ENCODE data around the gene DEF6.
"Not testable (repeated sequence)": the region's sequence is repeated elsewhere in the genome, so short reads cannot be mapped to it uniquely, and the experiment has no call there.

DEF6 gene

GRCh38 chr6:35282472-35282871 is 15.1 kb upstream of the DEF6 start:
- DNase-seq (ENCODE audit: low read depth in 2 of 2) = no peak

GRCh38 chr6:35283361-35283760 is 14.3 kb upstream of the DEF6 start:
- no peak for DNase-seq (ENCODE audit: low read depth in 2 of 2)

DNA sequence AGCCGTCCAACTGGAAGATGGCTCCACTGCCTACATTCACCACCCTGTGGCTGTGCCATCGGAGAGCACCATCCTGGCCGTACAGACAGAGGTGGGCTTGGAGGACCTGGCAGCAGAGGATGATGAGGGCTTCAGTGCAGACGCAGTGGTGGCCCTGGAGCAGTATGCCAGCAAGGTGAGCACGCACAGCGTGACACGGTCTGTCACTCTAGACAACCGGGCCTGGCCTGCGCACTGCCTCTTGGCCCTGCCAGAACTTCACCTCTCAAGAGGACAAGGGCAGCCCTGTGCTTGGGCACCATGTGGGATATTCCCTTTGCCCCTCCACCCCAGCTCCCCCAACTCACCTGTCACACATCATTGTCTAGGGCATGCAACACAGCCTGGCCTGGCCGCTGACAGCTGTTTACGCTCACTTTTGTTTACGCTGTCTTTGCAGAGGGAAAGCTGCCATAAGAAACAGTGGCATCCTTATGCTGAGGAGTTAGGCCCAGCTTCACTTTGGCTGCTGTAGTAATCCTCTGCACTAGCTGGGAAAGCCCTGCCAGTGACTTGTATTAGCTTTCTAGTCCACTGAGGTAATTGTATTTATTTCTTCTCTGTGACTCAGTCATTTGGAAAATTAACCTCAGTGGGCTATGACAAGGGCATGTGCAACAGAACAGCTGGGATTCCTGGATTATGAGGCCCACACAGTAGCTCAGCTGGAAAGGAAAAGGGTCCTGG is 9.8 kb upstream of the DEF6 start:
- no peak for DNase-seq (ENCODE audit: low read depth in 2 of 2)

GRCh38 chr6:35288834-35289233 is 8.8 kb upstream of the DEF6 start:
- no peak for DNase-seq (ENCODE audit: low read depth in 2 of 2)

GRCh38 chr6:35291491-35291890 is 6.1 kb upstream of the DEF6 start:
- no peak for DNase-seq (ENCODE audit: low read depth in 2 of 2)

GRCh38 chr6:35292494-35292893 is 5.1 kb upstream of the DEF6 start:
- DNase-seq (ENCODE audit: low read depth in 2 of 2) = no peak

DNA sequence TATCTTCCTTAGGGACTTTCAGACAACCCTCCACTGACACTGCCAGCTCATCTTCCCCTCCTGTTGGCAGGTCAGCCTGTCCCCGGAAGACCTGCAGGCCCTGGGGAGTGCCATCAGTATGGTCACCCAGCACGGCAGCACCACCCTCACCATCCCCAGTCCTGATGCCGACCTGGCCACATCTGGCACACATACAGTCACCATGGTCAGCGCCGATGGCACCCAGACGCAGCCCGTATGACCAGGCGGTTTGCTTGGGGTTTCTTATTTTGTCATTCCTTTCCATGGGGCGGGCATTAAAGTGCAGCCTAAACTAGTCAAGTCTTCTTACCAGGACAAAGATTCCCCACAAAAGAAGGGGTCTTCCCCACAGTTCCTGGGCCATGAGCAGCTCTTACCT is 3.9 kb upstream of the DEF6 start:
- no peak for DNase-seq (ENCODE audit: low read depth in 2 of 2)

GRCh38 chr6:35294308-35294945 is 3.2 kb upstream of the DEF6 start:
- DNase-seq (ENCODE audit: low read depth in 2 of 2) = no peak

DNA sequence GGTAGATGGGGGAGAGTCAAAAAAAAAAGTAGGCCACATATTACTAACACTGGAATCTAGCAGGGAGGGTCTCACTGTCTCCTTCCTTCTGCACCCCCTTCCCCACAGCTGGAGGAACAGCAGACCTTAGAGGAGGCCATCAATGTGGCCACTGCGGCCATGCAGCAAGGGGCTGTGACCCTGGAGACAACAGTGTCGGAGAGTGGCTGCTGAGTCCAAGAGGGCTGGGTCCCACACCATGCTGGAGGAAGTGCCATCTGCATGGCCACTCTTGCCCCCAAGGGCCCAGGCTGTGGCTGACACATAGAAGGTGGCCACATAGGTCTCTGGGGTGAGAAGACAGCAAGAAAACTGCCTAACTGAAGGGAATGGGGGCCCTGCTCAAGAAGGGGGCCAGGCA is 2.6 kb upstream of the DEF6 start:
- DNase-seq (ENCODE audit: low read depth in 2 of 2) = no peak

- no peak for DNase-seq (ENCODE audit: low read depth in 2 of 2)
Observed at GRCh38 chr6:35295521-35296315, 1.9 kb upstream of the DEF6 start.

- no peak for DNase-seq (ENCODE audit: low read depth in 2 of 2)
Observed at GRCh38 chr6:35296931-35297600, 552 bp upstream of the DEF6 start.

- no peak for DNase-seq (ENCODE audit: low read depth in 2 of 2)
Observed at GRCh38 chr6:35298625-35299140, 1.1 kb downstream of the DEF6 start.

- DNase-seq (ENCODE audit: low read depth in 2 of 2) = no peak
Observed at GRCh38 chr6:35299674-35300073, 2.1 kb downstream of the DEF6 start.

DNA sequence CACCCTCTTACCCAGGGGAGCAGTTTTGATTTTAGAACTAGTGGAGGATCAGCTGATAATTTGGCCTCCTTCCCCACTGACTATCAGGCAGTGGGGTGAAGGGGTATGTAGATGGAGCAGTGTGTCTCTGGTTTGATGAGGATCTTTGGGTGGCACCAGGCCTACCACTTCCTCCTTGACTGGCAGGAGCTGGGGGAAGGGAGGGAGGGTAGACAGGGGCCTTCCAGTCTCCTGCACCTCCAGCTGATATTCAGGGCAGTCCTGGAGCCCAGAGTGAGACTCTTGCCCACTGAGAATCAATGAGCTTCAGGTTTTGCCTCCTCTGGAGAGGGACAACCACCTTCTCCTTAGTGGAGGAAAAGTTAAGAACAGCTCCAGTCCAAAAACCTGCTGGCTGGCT is 3.2 kb downstream of the DEF6 start:
- DNase-seq (ENCODE audit: low read depth in 2 of 2) = no peak

GRCh38 chr6:35302604-35303241 is 5.1 kb downstream of the DEF6 start:
- peak; percentile 69 to 74 for DNase-seq (ENCODE audit: low read depth in 2 of 2)

DNA sequence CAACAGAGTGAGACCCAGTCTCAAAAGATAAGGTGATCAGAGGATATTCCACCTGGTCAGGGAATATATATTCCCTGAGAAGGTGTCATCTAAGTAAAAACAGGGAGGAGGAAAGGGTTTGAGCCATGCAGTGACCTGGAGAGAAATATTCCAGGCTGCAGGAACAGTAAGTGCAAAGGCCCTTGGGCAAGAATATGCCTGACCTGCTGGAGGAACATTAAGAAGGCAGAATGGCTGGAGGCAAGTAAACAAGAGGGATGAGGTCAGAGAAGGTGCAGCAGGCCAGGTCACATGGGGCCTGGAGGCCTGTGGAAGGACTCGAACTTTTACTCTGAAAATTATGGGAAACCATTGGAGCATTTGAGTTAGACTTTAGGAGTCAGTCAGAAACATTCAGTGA is 6.7 kb downstream of the DEF6 start:
- no peak for DNase-seq (ENCODE audit: low read depth in 2 of 2)

DNA sequence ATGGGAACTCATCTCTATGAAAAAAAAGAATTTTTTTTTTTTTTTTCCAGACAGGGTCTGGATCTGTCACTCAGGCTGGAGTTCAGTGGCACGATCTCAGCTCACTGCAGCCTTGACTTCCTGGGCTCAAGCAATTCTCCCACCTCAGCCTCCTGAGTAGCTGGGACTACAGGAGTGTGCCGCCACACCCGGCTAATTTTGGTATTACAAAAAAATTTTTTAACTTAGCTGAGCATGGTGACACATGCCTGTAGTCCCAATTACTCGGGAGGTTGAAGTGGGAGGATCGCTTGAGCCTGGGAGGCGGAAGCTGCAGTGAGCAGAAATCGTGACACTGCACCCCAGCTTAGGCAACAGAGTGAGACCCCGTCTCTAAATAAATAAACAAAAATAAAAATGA is 7.5 kb downstream of the DEF6 start:
- no peak for DNase-seq (ENCODE audit: low read depth in 2 of 2)

- not testable (repeated sequence) for DNase-seq (ENCODE audit: low read depth in 2 of 2)
Observed at GRCh38 chr6:35307138-35307537, 9.5 kb downstream of the DEF6 start.

DNA sequence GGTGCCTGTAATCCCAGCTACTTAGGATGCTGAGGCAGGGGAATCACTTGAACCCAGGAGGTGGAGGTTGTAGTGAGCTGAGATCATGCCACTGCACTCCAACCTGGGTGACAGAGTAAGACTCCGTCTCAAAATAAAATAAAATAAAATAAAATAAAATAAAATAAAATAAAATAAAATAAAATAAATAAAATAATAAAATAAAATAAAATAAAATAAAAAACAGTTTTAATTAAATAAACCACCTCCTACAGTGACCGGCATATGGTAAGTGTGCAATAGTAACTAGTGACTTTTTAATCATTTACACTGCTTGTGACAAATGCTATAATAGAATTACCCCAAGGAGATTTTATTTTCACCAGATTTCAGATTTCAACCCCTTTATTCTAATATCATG is 10.9 kb downstream of the DEF6 start:
- DNase-seq (ENCODE audit: low read depth in 2 of 2) = not testable (repeated sequence)

GRCh38 chr6:35309611-35310264 is 12.1 kb downstream of the DEF6 start:
- no peak for DNase-seq (ENCODE audit: low read depth in 2 of 2)

GRCh38 chr6:35310265-35310831 is 12.7 kb downstream of the DEF6 start:
- DNase-seq (ENCODE audit: low read depth in 2 of 2) = no peak
